ENCODE data around the gene BCAS3.
"Not testable (repeated sequence)": the region's sequence is repeated elsewhere in the genome, so short reads cannot be mapped to it uniquely, and the experiment has no call there.

DNA sequence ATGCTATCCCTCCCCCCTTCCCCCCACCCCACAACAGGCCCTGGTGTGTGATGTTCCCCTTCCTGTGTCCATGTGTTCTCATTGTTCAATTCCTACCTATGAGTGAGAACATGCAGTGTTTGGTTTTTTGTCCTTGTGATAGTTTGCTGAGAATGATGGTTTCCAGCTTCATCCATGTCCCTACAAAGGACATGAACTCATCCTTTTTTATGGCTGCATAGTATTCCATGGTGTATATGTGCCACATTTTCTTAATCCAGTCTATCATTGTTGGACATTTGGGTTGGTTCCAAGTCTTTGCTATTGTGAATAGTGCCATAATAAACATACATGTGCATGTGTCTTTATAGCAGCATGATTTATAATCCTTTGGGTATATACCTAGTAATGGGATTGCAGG is 258.3 kb downstream of the BCAS3 start:
- TF ChIP-seq, protein P1, sequence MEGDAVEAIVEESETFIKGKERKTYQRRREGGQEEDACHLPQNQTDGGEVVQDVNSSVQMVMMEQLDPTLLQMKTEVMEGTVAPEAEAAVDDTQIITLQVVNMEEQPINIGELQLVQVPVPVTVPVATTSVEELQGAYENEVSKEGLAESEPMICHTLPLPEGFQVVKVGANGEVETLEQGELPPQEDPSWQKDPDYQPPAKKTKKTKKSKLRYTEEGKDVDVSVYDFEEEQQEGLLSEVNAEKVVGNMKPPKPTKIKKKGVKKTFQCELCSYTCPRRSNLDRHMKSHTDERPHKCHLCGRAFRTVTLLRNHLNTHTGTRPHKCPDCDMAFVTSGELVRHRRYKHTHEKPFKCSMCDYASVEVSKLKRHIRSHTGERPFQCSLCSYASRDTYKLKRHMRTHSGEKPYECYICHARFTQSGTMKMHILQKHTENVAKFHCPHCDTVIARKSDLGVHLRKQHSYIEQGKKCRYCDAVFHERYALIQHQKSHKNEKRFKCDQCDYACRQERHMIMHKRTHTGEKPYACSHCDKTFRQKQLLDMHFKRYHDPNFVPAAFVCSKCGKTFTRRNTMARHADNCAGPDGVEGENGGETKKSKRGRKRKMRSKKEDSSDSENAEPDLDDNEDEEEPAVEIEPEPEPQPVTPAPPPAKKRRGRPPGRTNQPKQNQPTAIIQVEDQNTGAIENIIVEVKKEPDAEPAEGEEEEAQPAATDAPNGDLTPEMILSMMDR (IDR thresholded peaks at IDR 0.05; ENCODE audit: low read length) = not testable (repeated sequence)
- TF ChIP-seq EZH2 (IDR thresholded peaks at IDR 0.05; ENCODE audit: borderline replicate concordance, low read length) = not testable (repeated sequence)

All from OCI-LY1 (cell line).